ENCODE data around the gene PTPRG.

Gene PTPRG

GRCh38 chr3:61789861-61790260 is 228.5 kb downstream of the PTPRG start:
- DNase-seq (ENCODE audit: low spot score), result no peak
- TF ChIP-seq CTCF (IDR thresholded peaks at IDR 0.05), result no peak
- no peak overlapping the region for H3K4me3 ChIP-seq
- peak overlapping the region in 1 of 2 donors; percentile 10 for H3K27ac ChIP-seq

- no peak overlapping the region for H3K4me3 ChIP-seq
- TF ChIP-seq CTCF (IDR thresholded peaks at IDR 0.05), result no peak
- H3K27ac ChIP-seq, result no peak overlapping the region
- DNase-seq (ENCODE audit: low spot score), result no peak
Observed at GRCh38 chr3:61790411-61790810, 229.0 kb downstream of the PTPRG start.

GRCh38 chr3:61793056-61793455 is 231.7 kb downstream of the PTPRG start:
- DNase-seq (ENCODE audit: low spot score), result no peak
- no peak overlapping the region for H3K4me3 ChIP-seq
- no peak for TF ChIP-seq CTCF (IDR thresholded peaks at IDR 0.05)
- H3K27ac ChIP-seq, result no peak overlapping the region

GRCh38 chr3:61793521-61793920 is 232.2 kb downstream of the PTPRG start:
- TF ChIP-seq CTCF (IDR thresholded peaks at IDR 0.05), result no peak
- H3K27ac ChIP-seq, result no peak overlapping the region
- no peak for DNase-seq (ENCODE audit: low spot score)
- H3K4me3 ChIP-seq, result no peak overlapping the region

GRCh38 chr3:61794341-61794740 is 233.0 kb downstream of the PTPRG start:
- Histone ChIP-seq H3K27ac (no peak overlapping the region), H3K4me3 (no peak overlapping the region)
- no peak for TF ChIP-seq CTCF (IDR thresholded peaks at IDR 0.05)
- DNase-seq (ENCODE audit: low spot score), result no peak

GRCh38 chr3:61794961-61795360 is 233.6 kb downstream of the PTPRG start:
- no peak overlapping the region for H3K4me3 ChIP-seq
- TF ChIP-seq CTCF (IDR thresholded peaks at IDR 0.05), result no peak
- no peak overlapping the region for H3K27ac ChIP-seq
- no peak for DNase-seq (ENCODE audit: low spot score)

- DNase-seq (ENCODE audit: low spot score), result no peak
- H3K4me3 ChIP-seq, result no peak overlapping the region
- no peak for TF ChIP-seq CTCF (IDR thresholded peaks at IDR 0.05)
- no peak overlapping the region for H3K27ac ChIP-seq
Observed at GRCh38 chr3:61796088-61796680, 234.8 kb downstream of the PTPRG start.

Measured in coronary artery (tissue), 2 donors.